Stimulated activated CD4-positive, alpha-beta T cell treated with anti-CD3 and anti-CD28 coated beads, Interleukin-1b, Interleukin-23, amount 100 ng/mL, for 4 hours (primary cell): Measurements from ENCODE around the gene CPNE7.
A peak's percentile ranks its signal among the peaks of the same experiment; 100 is the strongest.

ENCODE experiments used
- DNase-seq, 2 donors: peaks; one replicate each; pipeline ENCODE4 v3.0.0-alpha.2; 2020; ENCODE audit warnings: low read depth in 2 of 2

Gene CPNE7

GRCh38 chr16:89549007-89549700 lies 26.4 kb upstream of the CPNE7 start:
- DNase-seq: no peak

GRCh38 chr16:89550421-89551007 lies 25.0 kb upstream of the CPNE7 start:
- DNase-seq: no peak

- DNase-seq: no peak
Observed at GRCh38 chr16:89552329-89552728, 23.2 kb upstream of the CPNE7 start.

DNA sequence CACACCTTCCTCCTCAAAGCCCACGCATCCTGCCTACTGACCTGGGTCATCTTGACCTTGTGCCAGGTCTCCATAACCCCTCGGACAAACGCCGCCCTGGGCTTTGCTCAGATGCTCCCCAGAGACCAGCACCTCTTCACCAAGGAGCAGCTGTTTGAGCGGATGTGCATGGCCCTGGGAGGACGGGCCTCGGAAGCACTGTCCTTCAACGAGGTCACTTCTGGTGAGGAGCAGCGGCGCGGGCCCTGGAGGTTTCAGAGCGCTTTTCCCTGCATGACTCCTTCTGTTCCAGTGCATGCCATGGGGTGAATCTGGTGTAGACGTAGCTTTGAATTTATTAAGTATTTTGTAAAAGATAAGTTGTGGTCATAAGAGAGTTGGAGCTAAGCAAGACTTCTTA lies 22.6 kb upstream of the CPNE7 start:
- no peak for DNase-seq

- DNase-seq: no peak
Observed at GRCh38 chr16:89553733-89554132, 21.8 kb upstream of the CPNE7 start.

DNA sequence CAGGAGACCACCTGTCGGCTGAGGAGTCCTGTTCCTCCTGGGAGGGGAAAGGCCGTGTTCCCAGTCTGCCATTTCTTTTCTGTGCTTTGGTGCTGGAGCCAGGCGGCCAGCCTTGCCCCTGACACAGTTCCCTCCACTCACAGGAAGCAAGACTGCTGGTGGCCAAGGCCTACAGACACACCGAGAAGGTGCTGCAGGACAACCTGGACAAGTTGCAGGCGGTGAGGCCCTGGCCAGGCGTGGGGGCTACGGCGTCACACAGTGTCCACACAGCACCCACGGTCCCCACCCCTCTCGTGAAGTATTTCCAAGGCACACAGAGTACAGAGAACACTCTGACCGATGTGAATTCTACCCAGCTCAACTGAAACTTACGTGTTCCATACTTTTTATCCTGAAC lies 21.2 kb upstream of the CPNE7 start:
- DNase-seq: no peak

DNA sequence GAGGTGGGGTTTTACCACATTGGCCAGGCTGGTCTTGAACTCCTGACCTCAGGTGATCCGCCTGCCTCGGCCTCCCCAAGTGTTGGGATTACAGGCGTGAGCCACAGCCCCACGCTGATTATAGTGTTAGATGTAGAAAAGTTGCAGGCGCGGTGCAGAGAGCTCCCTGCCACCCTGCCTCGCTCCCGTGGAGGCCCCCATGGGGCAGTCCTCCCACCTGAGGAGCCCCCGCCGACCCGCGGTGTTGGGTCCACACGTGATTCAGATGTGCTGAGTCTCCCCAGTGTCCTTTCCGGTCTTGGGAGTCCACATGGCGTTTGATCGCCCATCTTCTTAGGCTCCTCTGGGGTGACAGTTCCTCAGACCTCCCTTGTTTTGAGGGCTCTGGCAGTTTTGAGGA lies 20.3 kb upstream of the CPNE7 start:
- no peak for DNase-seq

GRCh38 chr16:89555780-89556179 lies 19.8 kb upstream of the CPNE7 start:
- DNase-seq: no peak

DNA sequence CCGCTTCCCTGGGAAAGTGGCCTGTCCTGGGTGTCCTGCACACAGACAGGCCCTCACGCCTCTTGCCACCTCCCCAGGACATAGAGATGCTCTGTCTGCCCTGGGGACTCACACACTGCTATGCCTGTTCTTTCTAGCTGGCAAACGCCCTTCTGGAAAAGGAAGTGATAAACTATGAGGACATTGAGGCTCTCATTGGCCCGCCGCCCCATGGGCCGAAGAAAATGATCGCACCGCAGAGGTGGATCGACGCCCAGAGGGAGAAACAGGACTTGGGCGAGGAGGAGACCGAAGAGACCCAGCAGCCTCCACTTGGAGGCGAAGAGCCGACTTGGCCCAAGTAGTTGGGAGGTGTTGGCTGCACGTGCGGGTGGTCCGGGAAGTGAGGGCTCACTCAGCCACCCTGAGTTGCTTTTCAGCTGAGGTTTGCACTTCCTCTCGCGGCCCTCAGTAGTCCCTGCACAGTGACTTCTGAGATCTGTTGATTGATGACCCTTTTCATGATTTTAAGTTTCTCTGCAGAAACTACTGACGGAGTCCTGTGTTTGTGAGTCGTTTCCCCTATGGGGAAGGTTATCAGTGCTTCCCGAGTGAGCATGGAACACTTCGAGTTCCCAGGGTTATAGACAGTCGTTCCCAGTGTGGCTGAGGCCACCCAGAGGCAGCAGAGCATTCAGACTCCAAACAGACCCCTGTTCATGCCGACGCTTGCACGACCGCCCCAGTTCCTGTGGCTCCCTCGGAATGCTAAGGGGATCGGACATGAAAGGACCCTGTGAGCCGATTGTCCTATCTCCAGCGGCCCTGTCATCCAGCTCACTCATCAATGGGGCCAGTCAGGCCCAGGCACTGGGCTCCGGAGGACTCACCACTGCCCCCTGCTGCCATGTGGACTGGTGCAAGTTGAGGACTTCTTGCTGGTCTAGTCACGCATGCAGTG lies 18.5 kb upstream of the CPNE7 start:
- peak; percentile 79 to 86 for DNase-seq

GRCh38 chr16:89557690-89558490 lies 17.7 kb upstream of the CPNE7 start:
- DNase-seq: no peak

DNA sequence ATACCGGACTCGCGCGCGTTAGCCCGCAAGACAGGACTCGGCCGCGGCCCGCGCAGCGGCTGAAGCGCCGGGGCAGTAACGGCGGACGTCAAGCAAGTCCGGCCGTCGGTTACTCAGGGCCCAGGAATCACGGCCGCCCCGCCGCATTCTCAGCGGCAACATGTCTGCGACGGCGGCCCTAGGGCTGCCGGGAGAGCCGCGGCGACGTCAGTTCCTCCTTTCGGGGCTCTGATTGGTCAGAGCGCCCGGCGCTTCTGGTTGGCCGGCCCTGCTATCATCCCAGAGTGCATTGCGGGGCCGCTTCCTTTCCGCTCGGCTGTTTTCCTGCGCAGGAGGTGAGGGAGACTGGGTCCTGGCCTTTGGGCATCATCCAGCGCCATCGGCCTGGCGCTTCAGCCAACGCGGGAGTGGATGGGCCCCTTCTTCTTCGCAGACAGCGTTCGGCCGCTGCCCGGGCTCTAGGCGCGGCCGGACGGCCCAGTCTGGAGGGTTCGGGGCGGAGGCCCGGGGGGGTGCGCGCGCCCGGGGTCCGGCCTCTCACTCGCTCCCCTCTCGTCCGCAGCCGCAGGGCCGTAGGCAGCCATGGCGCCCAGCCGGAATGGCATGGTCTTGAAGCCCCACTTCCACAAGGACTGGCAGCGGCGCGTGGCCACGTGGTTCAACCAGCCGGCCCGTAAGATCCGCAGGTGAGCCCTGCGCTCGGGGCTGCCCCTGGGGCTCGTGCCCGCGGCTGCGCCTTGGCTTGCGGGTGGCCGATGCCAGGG lies 15.0 kb upstream of the CPNE7 start, which contains the start of gene RPL13:
RPL13 (plus strand) TSS at position 305 of the 764 bp plus-strand sequence; CDS start at position 583, 278 bp downstream.
- DNase-seq: peak; percentile 87

- no peak for DNase-seq
Observed at GRCh38 chr16:89561142-89561883, 14.2 kb upstream of the CPNE7 start.

DNA sequence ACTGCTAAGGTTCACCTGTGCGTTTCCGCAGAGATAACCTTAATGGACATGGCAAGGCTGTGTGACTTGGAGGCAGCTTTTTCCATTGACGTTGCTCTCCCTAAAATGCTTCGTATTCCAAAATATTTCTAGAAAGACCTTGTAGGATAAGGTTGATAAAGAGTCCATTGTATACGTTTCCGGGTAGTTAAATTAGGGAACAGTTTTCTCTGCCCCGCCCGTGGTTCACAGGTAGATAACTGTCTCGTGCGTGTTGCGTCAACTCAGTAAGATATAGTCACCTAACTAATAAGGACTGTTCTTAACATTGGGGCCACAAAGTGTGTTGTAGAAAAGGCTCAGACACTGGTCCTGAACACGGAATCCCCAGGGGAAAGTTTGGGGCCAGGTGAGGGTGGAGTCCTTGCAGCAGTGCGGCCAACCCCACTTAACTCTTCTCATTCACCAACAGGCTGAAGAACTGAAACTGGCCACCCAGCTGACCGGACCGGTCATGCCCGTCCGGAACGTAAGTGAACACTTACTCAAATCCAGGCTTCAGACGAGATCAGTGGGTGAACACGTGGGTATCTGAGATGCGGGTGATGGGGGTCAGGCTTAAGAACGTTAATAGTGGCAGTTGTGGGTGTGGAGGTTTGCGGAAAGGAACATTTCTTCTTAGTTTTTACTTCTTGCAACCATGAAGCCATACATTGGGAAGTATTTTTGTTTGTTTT lies 13.5 kb upstream of the CPNE7 start:
- no peak for DNase-seq

DNA sequence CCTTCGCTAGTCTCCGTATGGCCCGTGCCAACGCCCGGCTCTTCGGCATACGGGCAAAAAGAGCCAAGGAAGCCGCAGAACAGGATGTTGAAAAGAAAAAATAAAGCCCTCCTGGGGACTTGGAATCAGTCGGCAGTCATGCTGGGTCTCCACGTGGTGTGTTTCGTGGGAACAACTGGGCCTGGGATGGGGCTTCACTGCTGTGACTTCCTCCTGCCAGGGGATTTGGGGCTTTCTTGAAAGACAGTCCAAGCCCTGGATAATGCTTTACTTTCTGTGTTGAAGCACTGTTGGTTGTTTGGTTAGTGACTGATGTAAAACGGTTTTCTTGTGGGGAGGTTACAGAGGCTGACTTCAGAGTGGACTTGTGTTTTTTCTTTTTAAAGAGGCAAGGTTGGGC lies 12.6 kb upstream of the CPNE7 start:
- DNase-seq: no peak

DNA sequence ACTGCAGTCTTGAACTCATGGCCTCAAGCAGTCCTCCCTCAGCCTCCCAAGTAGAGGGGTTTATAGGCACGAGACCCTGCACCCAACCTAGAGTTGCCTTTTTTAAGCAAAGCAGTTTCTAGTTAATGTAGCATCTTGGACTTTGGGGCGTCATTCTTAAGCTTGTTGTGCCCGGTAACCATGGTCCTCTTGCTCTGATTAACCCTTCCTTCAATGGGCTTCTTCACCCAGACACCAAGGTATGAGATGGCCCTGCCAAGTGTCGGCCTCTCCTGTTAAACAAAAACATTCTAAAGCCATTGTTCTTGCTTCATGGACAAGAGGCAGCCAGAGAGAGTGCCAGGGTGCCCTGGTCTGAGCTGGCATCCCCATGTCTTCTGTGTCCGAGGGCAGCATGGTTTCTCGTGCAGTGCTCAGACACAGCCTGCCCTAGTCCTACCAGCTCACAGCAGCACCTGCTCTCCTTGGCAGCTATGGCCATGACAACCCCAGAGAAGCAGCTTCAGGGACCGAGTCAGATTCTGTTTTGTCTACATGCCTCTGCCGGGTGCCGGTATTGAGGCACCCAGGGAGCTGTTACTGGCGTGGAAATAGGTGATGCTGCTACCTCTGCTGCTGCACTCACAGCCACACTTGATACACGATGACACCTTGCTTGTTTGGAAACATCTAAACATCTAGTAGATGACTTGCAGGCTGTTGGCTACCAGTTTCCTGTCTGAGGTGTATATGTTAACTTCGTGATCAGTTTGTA lies 11.7 kb upstream of the CPNE7 start:
- DNase-seq: no peak

GRCh38 chr16:89564476-89565255 lies 10.9 kb upstream of the CPNE7 start:
- DNase-seq: no peak

DNA sequence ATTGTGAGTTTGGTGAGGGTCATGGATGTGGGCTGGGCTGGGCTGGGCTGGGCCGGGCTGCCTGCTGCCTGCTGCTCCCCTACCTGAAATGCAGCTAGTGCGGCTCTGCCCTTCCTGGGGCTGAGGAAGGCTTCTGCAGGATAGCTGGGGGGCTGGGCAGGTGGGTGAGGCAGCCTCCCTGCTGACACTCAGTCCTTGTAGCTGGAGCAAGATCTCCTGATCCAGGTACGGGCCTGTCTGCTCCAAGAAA lies 10.4 kb upstream of the CPNE7 start:
- DNase-seq: no peak
